Right lobe of liver (tissue), 6 donors: ENCODE measurements around the gene CMTM5. TPM values are rescaled to one million over a fixed set of nuclear protein-coding genes. Genes with fewer than 3 reads are reported as not detected.

Experiments used
- ATAC-seq, 4 donors: fragments of 200-7000 bp; cut with Tn5 transposase; one replicate each; pipeline ENCODE4 v1.9.1; 2020; ENCODE audit warnings: mild to moderate bottlenecking in 4 of 4, moderate library complexity in 4 of 4
- DNase-seq, 3 donors: peaks; one replicate each; pipeline ENCODE4 v3.0.0-alpha.2; 2020
- H3K27ac ChIP-seq, 3 donors: fragments of 200-600 bp; one replicate each; pipeline ENCODE4 v1.8.0; 2022
- H3K27me3 ChIP-seq, 2 donors: fragments of 200-600 bp; one replicate each; pipeline ENCODE4 v1.8.0; 2022
- H3K36me3 ChIP-seq, 4 donors: fragments of 200-600 bp; sonication (generic) in 1 of 4; one replicate each; pipeline versions ENCODE4 v1.5.1 to v1.8.0; 2017 to 2022; ENCODE audit warnings: control low read depth in 1 of 4
- H3K4me1 ChIP-seq, 4 donors: fragments of 200-600 bp; sonication (generic) in 1 of 4; one replicate each; pipeline versions ENCODE4 v1.5.1 to v1.8.0; 2017 to 2022; ENCODE audit warnings: control low read depth in 1 of 4
- H3K4me3 ChIP-seq, 3 donors: fragments of 200-600 bp; one replicate each; pipeline ENCODE4 v1.8.0; 2022
- H3K9me3 ChIP-seq, 4 donors: fragments of 200-600 bp; sonication (generic) in 1 of 4; one replicate each; pipeline versions ENCODE4 v1.5.1 to v1.8.0; 2017 to 2022; ENCODE audit warnings: control low read depth in 1 of 4
- CTCF ChIP-seq, 4 donors: fragments of 200-600 bp in 3 of 4; fragments of 450-650 bp in 1 of 4; IDR thresholded peaks; one replicate each; pipeline versions ENCODE4 v1.5.1 to v1.8.0; 2016 to 2022; ENCODE audit warnings: antibody characterized with exemption in 4 of 4, mild to moderate bottlenecking in 2 of 4
- POLR2A ChIP-seq: fragments of 450-650 bp; IDR thresholded peaks from one replicate; pipeline ENCODE4 v1.6.1; 2017; ENCODE audit warnings: antibody characterized with exemption, mild to moderate bottlenecking
- WGBS: methylation state at CpG from one replicate; pipeline ENCODE4 v1.1.6; 2018; ENCODE audit warnings: low coverage, low lambda C conversion rate; ENCODE audit not compliant: insufficient coverage; ENCODE audit errors: missing lambda C conversion rate; 5-methylcytosine and 5-hydroxymethylcytosine counted together
- intact Hi-C, 2 donors: fragments of 100-400 bp; cut with DNase I; formaldehyde crosslinking; loops; one replicate each; pipeline versions ENCODE4 v1.11.2 to v1.14.1; 2022
- total RNA-seq, 6 experiments: library from RNA; depleted of rRNA in 2 of 6; stranded (reverse); fragments of >200 nt in 2 of 6; fragmentation: NEBNext Ultra II Directional in 3 of 6; extraction: Animal tissue kit (Norgen Biotek cat#: 25700) in 3 of 6; gene quantifications; one replicate each; pipeline versions ENCODE4 v1.1.0 to v1.2.4, GENCODE V29; 2016 to 2023
- donor health status: DM: no; HTN: yes; CAD: no.
- donor health status: DM: no; HTN: no; CAD: no.
- donor health status: DM: no; HTN: no; CAD: no.
- donor health status: DM: no; HTN: yes; CAD: no.
- donor health status: DM: no; HTN: yes; CAD: no.

Gene CMTM5
- total RNA-seq, 6 experiments from 2014 or later, result 0.32 to 0.49 TPM; not detected in 4

DNA sequence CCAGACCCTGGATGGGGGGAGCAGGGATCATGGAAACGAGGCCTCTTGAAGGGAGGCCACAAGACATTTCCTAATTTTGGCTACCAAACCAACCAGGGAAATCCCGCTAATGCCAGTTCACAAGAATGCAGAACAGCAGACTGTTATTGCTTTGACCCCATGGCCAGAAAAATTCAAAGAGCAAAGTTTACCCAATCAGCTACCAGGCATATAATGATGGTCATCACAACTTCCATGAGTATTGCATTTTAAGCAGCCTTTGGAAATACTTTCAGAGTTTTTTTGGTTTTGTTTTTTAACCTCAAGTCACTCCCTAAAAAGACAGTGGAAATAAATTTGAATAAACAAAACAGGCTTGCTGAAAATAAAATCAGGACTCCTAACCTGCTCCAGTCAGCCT lies 4.3 kb upstream of the CMTM5 start, which contains the start of gene IL25:
TSS of gene IL25 (plus strand) at position 301 of the 400 bp plus-strand sequence.
- H3K36me3 ChIP-seq, result no peaks in the 10 kb centered on the region
- DNase-seq (no peak), ATAC-seq (no peak)
- H3K4me3 ChIP-seq, result no peak within 1 kb of the TSS
- H3K4me1 ChIP-seq, result no peaks in the 10 kb centered on the region
- H3K27me3 ChIP-seq, result no peaks in the 10 kb centered on the region
- intact Hi-C loops, result loop anchor here in 1 of 2 donors (10.0 kb wide), 1 partner anchor 108 kb away; no protein-coding TSS in a partner anchor
- H3K9me3 ChIP-seq, result no peaks in the 10 kb centered on the region
- no peak for TF ChIP-seq CTCF (IDR thresholded peaks at IDR 0.05)
- TF ChIP-seq POLR2A, result no peak
- no peak within 1 kb of the TSS for H3K27ac ChIP-seq
- 38% methylated on average over 2 of the region's 2 CpGs for WGBS

GRCh38 chr14:23373041-23373440 lies 3.8 kb upstream of the CMTM5 start:
- H3K27ac ChIP-seq, result no peak overlapping the region
- 43% methylated on average over 1 of the region's 3 CpGs for WGBS
- no peaks in the 10 kb centered on the region for H3K36me3 ChIP-seq
- no peaks in the 10 kb centered on the region for H3K4me1 ChIP-seq
- TF ChIP-seq CTCF (IDR thresholded peaks at IDR 0.05), result no peak
- intact Hi-C loops, result loop anchor here in 1 of 2 donors (10.0 kb wide), 1 partner anchor 108 kb away; no protein-coding TSS in a partner anchor
- DNase-seq, result no peak
- no peaks in the 10 kb centered on the region for H3K9me3 ChIP-seq
- no peak overlapping the region for H3K4me3 ChIP-seq
- H3K27me3 ChIP-seq, result no peaks in the 10 kb centered on the region
- ATAC-seq, result no peak

GRCh38 chr14:23375527-23376251 lies 1.2 kb upstream of the CMTM5 start:
- no peaks in the 10 kb centered on the region for H3K27me3 ChIP-seq
- H3K4me3 ChIP-seq, result no peak overlapping the region
- no peak overlapping the region for H3K27ac ChIP-seq
- H3K4me1 ChIP-seq, result no peaks in the 10 kb centered on the region
- no peaks in the 10 kb centered on the region for H3K36me3 ChIP-seq
- intact Hi-C loops, result loop anchor here (5.0 to 10.0 kb wide), 4 partner anchors 43 to 111 kb away; no protein-coding TSS in a partner anchor
- ATAC-seq (no peak), DNase-seq (peak in 1 of 3 donors; percentile 39)
- H3K9me3 ChIP-seq, result no peaks in the 10 kb centered on the region
- TF ChIP-seq POLR2A, result no peak
- no peak for TF ChIP-seq CTCF (IDR thresholded peaks at IDR 0.05)
- WGBS, result 87% methylated on average over 12 of the region's 21 CpGs

DNA sequence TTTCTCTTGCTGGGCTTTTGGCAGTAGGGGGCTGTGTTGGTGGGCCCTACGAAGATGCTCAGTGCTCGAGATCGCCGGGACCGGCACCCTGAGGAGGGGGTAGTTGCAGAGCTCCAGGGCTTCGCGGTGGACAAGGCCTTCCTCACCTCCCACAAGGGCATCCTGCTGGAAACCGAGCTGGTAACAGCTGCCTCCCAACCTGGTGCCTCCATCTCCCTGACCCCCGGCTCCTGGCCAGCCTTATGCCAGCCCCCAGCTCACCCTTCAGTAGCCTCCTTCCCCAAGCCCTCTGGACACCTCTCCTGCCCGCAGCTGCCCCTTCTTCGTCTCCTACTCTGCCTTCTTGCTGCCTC lies 328 bp downstream of the CMTM5 start:
- no peaks in the 10 kb centered on the region for H3K9me3 ChIP-seq
- no peak overlapping the region for H3K4me3 ChIP-seq
- intact Hi-C loops, result loop anchor here (5.0 to 10.0 kb wide), 4 partner anchors 45 to 112 kb away; no protein-coding TSS in a partner anchor
- ATAC-seq, result no peak
- TF ChIP-seq CTCF (IDR thresholded peaks at IDR 0.05) (no peak), POLR2A (no peak)
- H3K27me3 ChIP-seq, result no peaks in the 10 kb centered on the region
- peak in 1 of 3 donors; percentile 27 for DNase-seq
- 73% methylated on average over 2 of the region's 11 CpGs for WGBS
- no peak overlapping the region for H3K27ac ChIP-seq
- no peaks in the 10 kb centered on the region for H3K36me3 ChIP-seq
- no peaks in the 10 kb centered on the region for H3K4me1 ChIP-seq
